Medulla oblongata (tissue), 1 donor: ENCODE measurements around the gene NOL9.

Experiments
- DNase-seq: peaks from one replicate; pipeline ENCODE4 v3.0.0-alpha.2; 2015; ENCODE audit errors: extremely low spot score

The NOL9 gene

DNA sequence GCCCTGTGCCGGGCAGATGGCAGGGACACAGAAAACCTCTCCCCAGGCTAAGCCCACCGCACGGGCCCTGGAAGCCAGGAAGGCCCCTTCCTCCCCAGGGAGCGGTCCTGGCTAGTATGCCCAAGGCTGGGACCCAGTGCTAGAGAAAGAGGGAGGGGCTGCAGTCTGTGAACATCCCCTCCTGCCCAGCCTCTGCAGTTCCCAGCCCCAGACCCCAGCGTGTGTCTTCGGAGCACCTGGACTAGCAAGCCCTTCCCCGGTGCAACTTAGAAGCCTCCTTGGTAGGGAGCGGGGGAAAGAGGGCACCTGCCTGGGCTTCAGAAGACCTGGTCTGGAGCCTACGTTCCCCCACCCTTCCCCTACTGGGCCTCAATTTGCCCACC, 64.9 kb downstream of the NOL9 start:
- DNase-seq = no peak

DNA sequence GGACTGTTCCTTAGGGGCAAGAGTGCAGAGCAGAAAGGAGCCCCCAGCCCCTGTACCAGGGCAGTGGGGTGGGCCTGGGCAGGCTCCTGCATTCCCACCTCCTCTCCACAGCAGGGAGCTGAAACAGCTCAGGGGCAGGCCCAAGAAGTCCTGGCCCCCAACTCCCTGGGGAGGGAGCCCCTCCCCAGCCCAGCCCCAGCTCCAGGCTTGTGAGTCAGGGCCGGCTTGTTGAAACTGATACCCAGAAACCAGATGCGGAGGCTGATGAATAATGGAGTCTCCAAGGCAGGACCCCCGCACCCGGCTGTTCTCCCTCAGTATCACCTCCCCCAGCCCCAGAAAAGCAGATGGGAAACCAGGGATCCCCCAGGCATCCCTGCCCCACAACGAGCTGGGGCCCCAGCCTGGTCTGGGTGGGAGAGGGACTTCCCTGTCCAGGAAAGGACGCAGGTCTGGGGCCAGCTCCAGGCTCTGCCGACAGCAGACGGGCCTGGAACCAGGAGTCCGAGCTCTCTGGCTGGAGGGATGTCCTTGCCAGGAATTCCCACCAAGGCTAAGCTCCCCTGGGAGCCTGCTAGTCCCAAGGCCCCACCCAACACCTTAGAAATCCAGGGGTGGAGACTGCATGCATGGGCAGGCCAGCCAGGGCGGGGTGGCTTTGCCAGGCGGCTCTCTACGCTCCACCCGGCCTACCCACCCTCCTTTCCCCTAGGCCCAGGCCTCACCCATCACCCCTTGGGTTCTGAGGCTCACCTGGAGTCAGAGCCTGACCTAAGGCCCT, 65.5 kb downstream of the NOL9 start:
- DNase-seq = no peak

DNA sequence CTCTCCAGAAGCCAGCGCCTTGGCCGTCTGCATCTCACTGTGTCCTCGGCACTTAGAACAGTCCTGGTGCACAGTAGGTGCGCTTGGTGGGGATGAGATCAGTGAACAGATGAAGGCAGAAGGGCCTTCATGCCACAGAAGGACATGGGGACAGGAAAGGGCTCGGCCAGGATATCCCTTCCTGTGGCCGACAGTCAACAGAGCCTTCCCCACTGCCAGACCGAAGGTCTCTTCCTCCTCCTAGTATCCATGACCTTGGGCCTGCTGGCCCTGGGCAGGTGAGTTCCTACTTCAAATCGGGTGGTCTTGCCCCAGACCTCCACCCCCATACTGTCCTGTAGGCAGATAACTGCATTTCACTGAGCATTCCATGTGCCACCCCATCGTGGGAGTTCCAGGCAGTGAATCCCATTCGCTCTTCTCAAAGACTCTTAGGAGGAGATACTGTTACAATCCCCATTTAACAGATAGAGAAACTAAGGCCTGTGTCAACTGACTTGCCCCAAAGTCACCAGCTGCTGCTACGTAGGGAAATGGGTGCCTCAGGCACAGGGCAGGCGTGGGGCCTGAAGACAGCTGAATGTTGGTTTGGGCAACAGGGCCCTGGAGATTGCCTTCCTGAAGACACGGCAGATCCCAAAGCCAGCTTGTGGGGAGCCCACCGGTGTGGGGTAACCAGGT, 66.4 kb downstream of the NOL9 start:
- DNase-seq = no peak

DNA sequence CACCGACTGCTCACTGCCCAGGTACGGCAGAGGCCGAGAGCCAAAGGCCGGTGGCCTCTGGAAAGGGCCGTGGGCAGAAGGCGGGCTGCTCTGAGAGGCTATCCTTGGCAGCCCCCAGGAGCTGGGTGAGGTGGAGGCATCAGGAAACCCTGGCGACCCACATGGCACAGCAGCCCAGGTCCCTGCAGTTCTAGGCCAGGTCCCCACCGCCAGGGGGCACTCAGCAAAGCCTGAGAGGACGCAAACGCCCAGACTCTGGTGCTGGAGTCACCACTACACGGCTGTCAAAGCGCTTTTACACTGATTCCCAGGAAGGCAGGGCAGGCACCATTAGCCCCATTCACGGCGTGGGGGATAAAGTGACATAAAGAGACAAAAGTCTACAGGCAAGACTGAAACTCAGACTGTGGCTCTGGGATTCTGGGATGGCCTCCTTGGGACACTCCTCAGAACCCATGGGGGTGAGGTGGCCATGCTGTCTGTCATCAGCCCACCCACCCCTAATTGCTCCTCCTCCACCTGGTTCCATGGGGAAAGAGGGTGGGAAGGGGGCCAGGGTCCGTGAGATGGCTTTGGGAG, 67.8 kb downstream of the NOL9 start:
- peak; percentile 83 for DNase-seq

DNA sequence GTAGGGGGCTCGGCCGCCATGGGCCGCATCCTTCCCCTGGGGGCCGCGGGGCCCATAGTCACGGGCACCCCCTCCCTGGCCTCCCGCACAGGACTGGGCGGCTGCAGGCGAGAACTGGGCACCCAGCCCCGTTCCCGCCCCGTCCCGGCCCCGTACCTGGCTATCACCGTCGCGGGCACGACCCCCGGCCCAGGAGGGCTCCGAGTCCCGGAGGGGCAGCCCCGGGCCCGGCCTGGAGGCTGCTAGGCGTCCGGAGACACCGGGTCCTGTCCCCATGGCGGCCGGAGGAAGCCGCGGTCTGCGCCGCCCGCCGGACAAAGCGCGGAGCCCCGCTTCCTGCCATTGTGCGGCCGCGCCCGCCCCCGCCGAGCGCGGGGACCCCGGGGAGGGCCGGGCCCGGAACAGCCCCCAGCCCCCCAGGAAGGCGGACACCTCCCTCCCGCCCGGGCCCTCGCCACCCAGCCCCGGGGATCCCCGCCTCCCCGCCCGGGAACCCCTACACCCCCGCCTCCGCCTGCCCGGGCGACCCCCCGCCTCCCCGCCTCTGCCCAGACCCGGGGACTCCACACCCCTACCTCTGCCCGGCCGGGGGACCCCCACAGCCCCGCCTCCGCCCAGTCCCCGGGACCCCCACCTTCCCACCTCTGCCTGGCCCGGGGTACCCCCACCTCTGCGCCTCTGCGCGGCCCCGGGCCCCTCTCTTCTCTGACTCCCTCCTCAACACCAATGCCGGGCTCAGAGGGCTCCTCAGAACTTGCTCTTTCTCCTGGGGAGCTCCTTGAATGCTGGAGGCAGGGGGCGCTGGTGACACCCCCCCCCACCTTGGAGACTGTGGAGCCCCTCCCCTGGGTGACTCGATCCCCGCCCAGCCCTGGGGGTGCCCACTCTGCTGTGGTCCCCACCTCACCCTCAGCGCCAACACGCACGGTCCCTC, 68.9 kb downstream of the NOL9 start:
- DNase-seq = no peak

DNA sequence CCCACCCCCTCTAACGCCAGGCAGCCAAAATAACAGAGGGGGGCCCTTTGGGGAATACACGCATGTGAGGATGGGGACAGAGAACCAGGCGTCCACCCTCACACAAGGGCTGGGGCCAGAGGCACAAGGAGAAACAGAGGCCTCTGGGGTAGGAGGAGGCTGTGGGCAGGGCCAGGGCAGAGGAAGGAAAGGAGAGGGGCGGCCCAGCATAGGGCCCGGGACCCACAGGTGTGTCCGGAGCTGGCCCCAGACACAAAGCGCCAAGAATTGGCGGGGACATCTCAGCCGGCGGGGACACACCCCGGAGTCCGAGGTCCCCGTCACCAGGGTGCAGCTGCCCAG, 69.5 kb downstream of the NOL9 start:
- DNase-seq = no peak

DNA sequence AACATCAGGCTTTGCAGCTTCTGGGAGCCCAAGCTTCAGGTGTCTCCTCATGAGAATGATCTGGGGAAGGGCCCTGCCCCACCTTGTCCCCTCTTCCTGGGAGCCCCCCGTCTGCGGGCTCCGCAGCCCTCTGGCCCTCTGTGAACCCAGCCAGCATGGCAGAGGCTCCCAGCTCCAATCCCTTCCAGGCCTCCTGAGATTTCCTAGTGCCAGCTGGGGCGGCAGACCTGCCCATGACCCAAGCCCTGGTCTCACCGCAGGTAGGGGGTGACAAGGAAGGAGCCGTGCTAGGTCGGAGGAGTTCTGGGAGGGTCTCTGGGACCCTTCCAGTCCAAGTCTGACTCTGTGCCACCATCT, 70.6 kb downstream of the NOL9 start:
- DNase-seq = no peak

DNA sequence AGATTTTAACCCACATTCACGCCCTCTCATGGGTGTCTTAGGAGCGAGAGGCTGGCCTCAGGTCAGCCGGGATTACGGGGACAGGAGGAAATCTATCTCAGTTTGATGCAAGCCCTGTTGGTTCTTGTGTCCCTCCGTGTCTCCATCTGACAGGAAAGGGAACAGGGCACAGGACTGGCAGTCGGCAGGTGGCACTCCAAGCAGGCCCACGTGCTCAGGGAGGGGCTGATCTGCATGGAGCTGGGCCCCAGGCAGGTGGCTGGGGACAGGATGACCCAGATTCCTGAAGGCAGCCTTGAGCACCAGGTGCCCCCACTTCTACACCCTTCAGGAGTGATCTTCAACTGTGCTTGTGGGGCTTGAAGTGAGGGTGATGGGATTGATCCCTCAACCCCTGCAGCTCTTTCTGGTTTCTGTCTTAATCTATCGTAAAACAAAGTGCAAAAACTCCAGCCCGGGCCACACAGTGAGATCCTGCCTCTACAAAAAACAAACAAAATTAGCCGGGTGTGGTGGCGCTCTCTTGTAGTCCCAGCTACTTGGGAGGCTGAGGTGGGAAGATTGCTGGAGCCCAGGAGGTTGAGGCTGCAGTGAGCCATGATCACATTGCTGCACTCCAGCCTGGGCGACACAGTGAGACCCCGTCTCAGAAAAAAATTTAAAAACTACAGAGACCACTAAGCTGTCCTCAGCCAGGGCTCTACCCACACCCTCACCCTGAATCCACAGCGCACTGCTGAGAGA, 71.1 kb downstream of the NOL9 start:
- no peak for DNase-seq

DNA sequence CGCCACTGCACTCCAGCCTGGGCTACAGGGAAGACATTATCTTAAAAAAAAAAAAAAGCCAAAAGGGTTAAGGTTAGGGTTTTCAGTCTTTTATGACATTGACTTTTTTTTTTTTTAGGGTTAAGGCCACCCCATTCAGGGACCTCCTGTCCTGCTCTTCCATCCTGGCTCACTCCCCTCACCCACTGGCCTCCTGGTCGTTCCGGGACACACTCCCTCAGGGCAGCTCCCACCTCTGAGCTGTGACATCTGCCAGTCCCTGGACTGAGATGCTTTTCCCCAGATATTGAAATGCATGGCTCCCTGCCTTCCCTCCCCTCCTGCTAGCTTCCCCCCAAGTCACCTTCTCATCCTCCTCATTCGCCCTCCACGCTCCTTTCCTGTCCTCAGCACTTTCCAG, 72.5 kb downstream of the NOL9 start:
- no peak for DNase-seq

DNA sequence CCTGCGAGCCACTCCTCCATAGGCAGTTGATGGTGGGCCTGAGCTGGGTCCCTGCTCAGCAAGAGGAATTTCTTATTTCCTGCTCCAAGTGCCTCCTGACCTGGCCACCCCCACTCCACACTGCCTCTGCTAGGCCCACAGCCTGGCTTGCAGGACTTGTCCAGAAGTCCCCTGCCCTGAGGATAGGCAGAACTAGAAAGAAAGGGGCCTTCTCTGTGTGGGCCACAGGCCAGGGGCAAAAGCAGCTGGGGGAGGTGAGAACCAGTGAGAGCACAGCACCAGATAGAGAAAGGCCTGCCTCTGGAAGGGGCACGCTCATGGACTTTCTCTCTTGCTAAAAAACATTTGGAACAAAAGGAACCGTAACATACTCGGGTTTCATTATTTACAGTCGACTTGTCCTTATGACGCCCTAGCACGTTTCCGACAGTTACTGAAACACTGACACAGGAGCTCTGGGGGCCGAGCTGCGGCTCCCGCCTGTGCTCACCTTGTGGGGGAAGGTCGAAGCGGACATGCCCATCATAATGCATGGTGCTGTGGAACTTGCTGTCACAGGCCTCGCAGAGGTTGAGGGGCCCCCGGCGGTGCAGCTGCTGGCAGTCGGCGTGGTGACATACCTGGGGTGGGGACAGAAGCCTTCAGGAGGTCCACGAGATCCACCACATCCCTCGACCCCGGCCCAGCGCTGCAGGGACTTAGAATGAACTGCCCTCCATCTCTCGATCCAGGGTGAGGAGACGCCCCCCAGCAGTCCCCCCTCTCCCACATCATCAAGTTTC, 77.1 kb downstream of the NOL9 start:
- DNase-seq = no peak

DNA sequence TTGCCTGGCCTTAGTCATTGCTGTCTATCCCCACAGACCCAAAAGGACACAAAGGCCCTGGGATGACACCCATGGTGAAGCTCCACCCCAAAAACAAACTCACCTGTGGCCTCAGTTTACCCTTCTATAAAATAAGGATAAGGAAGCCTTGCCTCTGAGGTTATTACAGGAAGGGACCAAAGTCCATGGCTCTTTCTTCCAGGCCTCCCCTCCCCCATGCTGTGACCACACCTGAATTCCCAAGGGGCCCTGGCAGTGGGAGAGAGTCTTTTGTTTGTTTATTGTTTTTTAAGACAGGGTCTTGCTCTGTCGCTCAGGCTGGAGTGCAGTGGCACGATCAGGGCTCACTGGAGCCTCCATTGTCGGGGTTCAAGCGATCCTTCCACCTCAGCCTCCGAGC, 77.8 kb downstream of the NOL9 start:
- DNase-seq = no peak

DNA sequence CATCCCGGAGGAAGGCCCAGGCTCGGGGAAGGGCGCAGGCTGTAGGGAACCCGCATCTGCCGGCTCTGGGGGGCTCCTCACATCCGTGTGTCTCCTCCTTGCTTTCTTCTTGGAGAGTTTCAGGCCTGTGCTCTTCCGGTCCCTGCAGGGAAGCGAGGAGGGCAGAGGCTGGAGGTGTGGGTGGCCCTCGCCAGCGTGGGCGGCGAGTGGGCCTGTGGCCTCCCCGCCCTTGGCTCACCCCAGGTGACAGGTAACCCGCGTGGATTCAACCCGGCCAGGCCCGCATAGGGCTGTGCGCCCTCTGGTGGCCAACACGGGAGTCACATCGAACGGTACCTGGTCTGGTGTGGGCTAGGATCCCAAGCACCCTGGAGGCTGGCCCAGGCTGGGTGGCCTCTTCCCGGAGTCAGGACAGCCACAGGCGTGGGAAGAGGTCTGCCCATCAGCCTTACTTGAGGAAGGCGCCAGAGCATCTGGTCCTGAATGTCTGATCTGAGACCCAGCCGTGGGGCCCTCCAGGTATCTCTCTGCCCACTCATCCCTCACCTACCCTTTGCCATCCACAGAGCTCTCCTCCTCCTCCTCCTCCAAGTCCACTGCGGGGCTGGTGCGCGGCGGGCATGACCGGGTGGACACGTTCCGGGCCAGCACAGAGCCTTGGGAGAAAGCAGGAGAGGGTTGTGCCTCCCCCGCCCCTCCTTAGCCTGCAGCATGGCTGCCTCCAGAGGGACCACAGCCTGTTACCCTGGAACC, 78.8 kb downstream of the NOL9 start:
- peak; percentile 31 for DNase-seq

DNA sequence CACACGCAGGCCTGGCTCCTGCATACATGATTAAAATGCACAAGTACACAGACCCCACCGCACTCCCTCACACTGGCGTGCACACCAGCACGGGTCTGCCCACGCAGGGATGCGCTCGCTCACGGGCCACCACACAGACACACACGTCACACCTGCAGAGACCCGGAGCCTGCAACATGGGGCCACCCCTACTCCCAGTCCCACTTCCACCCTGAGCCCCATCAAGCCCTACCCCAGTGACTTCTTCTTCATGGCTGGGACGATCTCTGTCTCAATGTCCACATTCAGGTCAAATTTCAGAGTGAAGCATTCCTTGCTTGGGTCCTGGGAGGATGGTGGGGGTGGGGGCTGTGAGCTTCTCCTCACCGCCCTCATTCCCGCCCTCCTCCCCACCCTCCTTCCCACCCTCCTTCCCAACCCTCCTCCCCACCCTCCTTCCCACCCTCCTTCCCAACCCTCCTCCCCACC, 79.5 kb downstream of the NOL9 start:
- DNase-seq = no peak

DNA sequence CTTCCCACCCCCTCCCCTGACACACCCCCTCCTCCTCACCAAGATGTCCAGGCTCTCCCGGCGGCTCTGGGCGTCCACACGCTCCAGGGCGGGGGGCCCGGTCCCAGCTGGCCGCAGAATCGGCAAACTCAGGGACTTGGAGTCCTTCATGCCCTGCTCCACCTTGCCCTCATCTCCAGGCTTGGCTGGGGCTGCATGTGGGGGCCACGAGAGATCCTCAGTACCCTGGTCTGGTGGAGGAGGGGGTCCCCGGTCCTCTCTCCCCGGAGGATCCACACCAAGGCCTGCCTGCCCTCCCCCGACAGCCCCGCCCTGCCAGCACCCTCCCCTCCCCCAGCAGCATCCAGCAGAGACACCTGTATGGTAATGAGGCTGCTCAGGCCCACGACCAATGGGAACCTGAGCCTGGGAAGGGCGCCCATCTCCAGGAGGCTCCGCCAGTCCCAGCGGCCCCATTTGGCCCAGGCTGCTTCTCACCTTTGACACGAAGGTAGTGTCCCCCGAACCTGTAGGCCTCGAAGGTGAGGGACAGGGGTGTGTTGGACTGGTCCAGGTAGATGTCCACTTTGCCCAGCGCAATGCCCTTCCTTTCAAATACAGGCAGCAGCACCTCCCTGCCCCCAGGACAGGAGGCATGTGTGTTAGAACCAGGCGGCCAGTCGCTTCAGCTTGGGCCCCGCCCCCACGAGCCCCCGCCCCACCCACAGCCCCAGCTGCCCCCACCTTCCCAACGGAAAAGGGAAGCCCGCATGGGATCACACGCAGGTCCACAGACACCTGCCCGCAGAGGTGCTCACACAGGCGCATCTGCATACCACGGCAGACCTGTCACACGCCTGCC, 80.1 kb downstream of the NOL9 start:
- no peak for DNase-seq

DNA sequence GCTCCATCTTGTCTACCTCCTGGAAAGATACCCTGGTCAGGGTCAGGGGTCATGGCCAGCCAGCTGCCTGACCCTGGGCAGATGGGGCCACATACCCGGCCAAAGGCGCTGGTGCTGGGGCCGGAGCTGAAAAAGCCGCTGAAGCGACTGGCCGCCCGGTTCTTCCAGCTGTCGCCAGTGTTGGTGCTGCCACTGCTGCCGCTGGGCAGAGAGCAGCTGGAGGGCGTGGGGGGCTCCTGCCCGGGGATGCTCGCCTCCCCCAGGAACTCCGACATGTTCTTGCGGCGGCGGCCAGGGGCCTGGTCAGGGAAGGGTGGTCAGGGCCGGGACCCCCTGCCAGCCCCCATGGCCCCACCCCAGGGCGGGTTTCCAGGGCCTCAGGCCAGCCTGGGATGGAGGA, 81.2 kb downstream of the NOL9 start:
- DNase-seq = no peak

DNA sequence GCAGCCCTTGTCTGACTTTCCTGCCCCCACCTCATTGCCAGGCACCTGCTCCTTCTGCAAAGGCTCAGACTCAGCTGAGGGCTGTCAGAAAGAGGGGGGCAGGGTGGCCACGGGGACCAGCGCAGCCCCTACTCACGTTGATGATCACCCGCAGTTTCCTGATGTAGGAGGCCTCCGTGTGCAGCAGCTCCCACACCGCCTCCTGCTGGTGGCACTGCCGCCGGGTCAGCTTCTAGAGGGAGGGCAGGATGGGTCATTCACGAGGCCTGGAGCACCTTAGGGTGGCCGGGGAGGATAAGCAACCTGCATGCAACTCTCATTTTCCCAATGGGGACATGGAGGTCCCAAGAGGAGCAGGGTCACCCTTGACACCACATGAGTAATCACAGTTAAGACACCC, 81.9 kb downstream of the NOL9 start:
- DNase-seq = no peak

DNA sequence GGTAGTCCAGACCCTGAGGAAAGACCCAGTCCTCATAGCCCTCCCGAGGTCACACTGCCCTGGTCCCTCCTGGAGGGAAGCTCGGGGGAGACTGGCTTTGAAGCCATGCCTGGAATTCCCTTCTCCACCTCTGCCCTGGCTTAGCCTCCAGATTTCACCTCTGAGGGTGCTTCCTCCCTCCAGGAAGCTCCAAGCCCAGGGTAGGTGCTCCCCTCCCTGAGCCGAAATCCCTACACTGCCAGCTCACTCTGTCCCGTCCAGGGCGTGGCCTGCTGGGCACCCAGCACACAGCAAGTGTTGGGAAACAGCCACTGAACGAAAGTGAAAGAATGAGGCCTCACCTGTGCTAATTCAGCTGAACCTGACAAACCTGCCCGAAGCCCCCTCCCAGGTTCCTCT, 82.3 kb downstream of the NOL9 start:
- DNase-seq = no peak
